A549 (cell line): ENCODE measurements around the gene PPIP5K2.

Experiments
- NR3C1 ChIP-seq: fragments of >200 bp; sonication (Bioruptor Twin); formaldehyde crosslinking; IDR thresholded peaks from 3 replicates; pipeline ENCODE4 v1.6.1; 2017
- SMC3 ChIP-seq: fragments of >200 bp; sonication (Bioruptor Twin); formaldehyde crosslinking; IDR thresholded peaks from 3 replicates; pipeline ENCODE4 v1.6.1; 2018; ENCODE audit warnings: inconsistent platforms
- ZFP36 ChIP-seq: fragments of 450-650 bp; IDR thresholded peaks from 2 replicates; pipeline ENCODE4 v1.6.1; 2014; ENCODE audit warnings: borderline replicate concordance; ENCODE audit not compliant: partially characterized antibody
- TF ChIP-seq, protein P1 (sequence below): fragments of >200 bp; sonication (Bioruptor Twin); formaldehyde crosslinking; IDR thresholded peaks from 3 replicates; pipeline ENCODE4 v1.5.1; 2016

DNA sequence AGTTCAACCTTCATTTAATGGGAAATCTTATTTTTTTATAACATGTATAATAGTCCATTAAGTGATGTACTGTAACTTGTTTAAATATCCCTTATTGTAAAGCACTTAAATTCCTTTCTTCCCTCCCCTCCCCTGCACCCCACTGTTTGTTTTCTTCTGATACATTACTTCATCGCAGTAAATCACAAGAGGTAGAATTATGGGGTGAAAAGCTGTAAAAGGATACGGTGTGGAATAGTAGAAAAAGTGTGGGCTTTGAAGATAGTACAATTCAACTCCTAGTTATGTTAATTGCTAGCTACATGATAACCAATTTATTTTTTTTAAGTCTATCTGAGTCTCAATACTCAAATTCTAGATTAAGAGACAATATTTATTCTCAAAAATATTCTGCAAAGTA lies 96.6 kb downstream of the PPIP5K2 start:
- no peak for TF ChIP-seq ZFP36
- TF ChIP-seq, protein P1, sequence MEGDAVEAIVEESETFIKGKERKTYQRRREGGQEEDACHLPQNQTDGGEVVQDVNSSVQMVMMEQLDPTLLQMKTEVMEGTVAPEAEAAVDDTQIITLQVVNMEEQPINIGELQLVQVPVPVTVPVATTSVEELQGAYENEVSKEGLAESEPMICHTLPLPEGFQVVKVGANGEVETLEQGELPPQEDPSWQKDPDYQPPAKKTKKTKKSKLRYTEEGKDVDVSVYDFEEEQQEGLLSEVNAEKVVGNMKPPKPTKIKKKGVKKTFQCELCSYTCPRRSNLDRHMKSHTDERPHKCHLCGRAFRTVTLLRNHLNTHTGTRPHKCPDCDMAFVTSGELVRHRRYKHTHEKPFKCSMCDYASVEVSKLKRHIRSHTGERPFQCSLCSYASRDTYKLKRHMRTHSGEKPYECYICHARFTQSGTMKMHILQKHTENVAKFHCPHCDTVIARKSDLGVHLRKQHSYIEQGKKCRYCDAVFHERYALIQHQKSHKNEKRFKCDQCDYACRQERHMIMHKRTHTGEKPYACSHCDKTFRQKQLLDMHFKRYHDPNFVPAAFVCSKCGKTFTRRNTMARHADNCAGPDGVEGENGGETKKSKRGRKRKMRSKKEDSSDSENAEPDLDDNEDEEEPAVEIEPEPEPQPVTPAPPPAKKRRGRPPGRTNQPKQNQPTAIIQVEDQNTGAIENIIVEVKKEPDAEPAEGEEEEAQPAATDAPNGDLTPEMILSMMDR: no peak
- TF ChIP-seq SMC3: no peak
- TF ChIP-seq NR3C1: no peak
